BE2C (cell line): ENCODE results near the gene CLIP4.
A peak's percentile ranks its signal among the peaks of the same experiment; 100 is the strongest.
"Not testable (repeated sequence)": the region's sequence is repeated elsewhere in the genome, so short reads cannot be mapped to it uniquely, and the experiment has no call there.

Experiments
- DNase-seq: peaks from one replicate; pipeline ENCODE4 v3.0.0-alpha.2; 2020
- H3K27me3 ChIP-seq: fragments of 250-450 bp; sonication (Bioruptor Pico); 2 replicates; pipeline ENCODE4 v1.5.1; 2020; ENCODE audit warnings: mild to moderate bottlenecking
- H3K36me3 ChIP-seq: fragments of 250-450 bp; sonication (Bioruptor Pico); 2 replicates; pipeline ENCODE4 v1.5.1; 2020; ENCODE audit warnings: mild to moderate bottlenecking
- H3K4me1 ChIP-seq: fragments of 250-450 bp; sonication (Bioruptor Pico); 2 replicates; pipeline ENCODE4 v1.5.1; 2020
- H3K4me3 ChIP-seq: 2 replicates; pipeline ENCODE4 v1.5.1; 2011; ENCODE audit warnings: low read depth, low read length
- H3K9me3 ChIP-seq: fragments of 250-450 bp; sonication (Bioruptor Pico); 2 replicates; pipeline ENCODE4 v1.5.1; 2020
- TF ChIP-seq, protein P1 (sequence below): IDR thresholded peaks from 2 replicates; pipeline ENCODE4 v1.5.1; 2012; ENCODE audit warnings: mild to moderate bottlenecking, low read depth, low read length

Gene CLIP4

GRCh38 chr2:29075894-29076705 is 39.1 kb upstream of the CLIP4 start:
- Histone ChIP-seq H3K4me3 (0 out of 2 replicates have a peak overlapping the region, but pooled peaks have one; percentile 4), H3K4me1 (peaks cover 5% of the 10 kb centered on the region; the same call in 1 of the 2 replicates), H3K9me3 (no peaks in the 10 kb centered on the region), H3K27me3 (no peaks in the 10 kb centered on the region), H3K36me3 (no peaks in the 10 kb centered on the region)
- TF ChIP-seq, protein P1, sequence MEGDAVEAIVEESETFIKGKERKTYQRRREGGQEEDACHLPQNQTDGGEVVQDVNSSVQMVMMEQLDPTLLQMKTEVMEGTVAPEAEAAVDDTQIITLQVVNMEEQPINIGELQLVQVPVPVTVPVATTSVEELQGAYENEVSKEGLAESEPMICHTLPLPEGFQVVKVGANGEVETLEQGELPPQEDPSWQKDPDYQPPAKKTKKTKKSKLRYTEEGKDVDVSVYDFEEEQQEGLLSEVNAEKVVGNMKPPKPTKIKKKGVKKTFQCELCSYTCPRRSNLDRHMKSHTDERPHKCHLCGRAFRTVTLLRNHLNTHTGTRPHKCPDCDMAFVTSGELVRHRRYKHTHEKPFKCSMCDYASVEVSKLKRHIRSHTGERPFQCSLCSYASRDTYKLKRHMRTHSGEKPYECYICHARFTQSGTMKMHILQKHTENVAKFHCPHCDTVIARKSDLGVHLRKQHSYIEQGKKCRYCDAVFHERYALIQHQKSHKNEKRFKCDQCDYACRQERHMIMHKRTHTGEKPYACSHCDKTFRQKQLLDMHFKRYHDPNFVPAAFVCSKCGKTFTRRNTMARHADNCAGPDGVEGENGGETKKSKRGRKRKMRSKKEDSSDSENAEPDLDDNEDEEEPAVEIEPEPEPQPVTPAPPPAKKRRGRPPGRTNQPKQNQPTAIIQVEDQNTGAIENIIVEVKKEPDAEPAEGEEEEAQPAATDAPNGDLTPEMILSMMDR: peak; percentile 36
- peak; percentile 76 for DNase-seq

DNA sequence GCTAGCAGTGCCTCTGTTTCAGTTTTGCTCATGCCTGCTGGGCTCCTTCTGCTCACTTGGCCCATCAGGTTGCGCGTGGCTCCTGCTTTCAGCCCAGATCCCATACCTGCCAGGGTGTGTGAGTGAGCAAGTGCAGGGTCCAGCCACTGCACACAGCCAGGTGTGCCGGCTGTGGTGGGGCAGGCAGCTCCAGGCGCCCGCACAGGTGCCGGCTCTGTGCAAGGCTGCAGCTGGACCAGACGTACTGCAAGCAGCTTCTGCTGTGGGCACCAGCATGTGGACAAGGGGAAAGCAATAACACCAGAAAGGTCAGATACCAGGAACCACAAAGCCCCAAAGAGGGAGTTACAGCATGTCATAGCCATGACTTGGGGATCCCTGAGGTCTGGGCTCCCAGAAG is 35.3 kb upstream of the CLIP4 start:
- Histone ChIP-seq H3K36me3 (no peaks in the 10 kb centered on the region), H3K4me3 (no peak overlapping the region), H3K27me3 (no peaks in the 10 kb centered on the region), H3K4me1 (no peaks in the 10 kb centered on the region; the same call in 1 of the 2 replicates), H3K9me3 (no peaks in the 10 kb centered on the region)
- TF ChIP-seq, protein P1: no peak
- no peak for DNase-seq

- TF ChIP-seq, protein P1: no peak; the same call in 1 of the 2 replicates
- Histone ChIP-seq H3K27me3 (no peaks in the 10 kb centered on the region), H3K4me1 (no peaks in the 10 kb centered on the region), H3K4me3 (no peak overlapping the region), H3K36me3 (no peaks in the 10 kb centered on the region), H3K9me3 (no peaks in the 10 kb centered on the region)
- DNase-seq: no peak
Observed at GRCh38 chr2:29080886-29081743, 34.1 kb upstream of the CLIP4 start.

GRCh38 chr2:29082804-29083495 is 32.3 kb upstream of the CLIP4 start:
- Histone ChIP-seq H3K36me3 (no peaks in the 10 kb centered on the region), H3K9me3 (no peaks in the 10 kb centered on the region; the same call in 1 of the 2 replicates), H3K4me1 (no peaks in the 10 kb centered on the region), H3K27me3 (no peaks in the 10 kb centered on the region), H3K4me3 (no peak overlapping the region)
- DNase-seq: no peak
- TF ChIP-seq, protein P1: no peak

DNA sequence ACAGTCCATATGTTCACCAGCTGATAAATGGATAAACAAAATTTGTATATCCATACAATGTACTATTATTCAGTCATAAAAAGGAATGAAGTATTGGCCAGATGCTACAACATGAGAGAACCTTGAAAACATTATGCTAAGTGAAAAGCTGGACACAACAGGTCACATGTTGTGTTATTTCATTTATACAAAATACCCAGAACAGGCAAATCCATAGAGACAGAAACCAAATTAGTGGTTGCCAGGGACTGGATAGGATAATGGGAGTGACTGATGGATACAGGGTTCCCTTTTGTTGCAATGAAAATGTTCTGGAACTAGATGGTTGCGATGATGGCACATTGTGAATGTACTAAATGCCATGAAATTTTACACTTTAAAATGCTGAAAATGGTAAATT is 30.7 kb upstream of the CLIP4 start:
- no peak for DNase-seq
- no peaks in the 10 kb centered on the region for H3K36me3 ChIP-seq
- H3K4me3 ChIP-seq: no peak overlapping the region
- TF ChIP-seq, protein P1: no peak
- no peaks in the 10 kb centered on the region; the same call in 1 of the 2 replicates for H3K9me3 ChIP-seq
- no peaks in the 10 kb centered on the region for H3K4me1 ChIP-seq
- H3K27me3 ChIP-seq: no peaks in the 10 kb centered on the region

DNA sequence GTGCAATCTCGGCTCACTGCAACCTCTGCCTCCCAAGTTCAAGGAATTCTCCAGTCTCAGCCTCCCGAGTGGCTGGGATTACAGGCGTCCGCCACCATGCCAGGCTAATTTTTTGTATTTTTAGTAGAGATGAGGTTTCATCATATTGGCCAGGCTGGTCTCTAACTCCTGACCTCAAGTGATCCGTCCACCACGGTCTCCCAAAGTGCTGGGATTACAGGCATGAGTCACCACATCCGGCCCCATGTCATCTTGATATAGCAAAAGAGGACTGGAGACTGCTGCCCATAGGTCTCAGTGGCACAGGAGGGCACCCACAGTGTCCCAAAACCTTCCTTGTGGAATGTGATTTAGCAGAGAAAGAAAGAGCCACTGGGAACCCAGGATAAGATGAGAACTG is 24.9 kb upstream of the CLIP4 start:
- H3K4me1 ChIP-seq, DNase-seq, H3K4me3 ChIP-seq: not testable (repeated sequence)

More for the DNA sequence above, 24.9 kb upstream of the CLIP4 start:
- H3K36me3 ChIP-seq, H3K27me3 ChIP-seq, H3K9me3 ChIP-seq: not testable (repeated sequence)
